GM12878 (cell line): ENCODE measurements around the gene DIAPH1. TPM values are rescaled to one million over a fixed set of nuclear protein-coding genes. Genes with fewer than 3 reads are reported as not detected.

ENCODE experiments used
- ATF7 ChIP-seq: fragments of 450-650 bp; IDR thresholded peaks from 2 replicates; pipeline ENCODE4 v1.6.1; 2016; ENCODE audit warnings: low read depth, mild to moderate bottlenecking
- ESRRA ChIP-seq: IDR thresholded peaks from 2 replicates; pipeline ENCODE4 v1.6.1; 2012; ENCODE audit warnings: mild to moderate bottlenecking, low read length, improper control_type of control experiment
- MLLT1 ChIP-seq: fragments of 450-650 bp; IDR thresholded peaks from 2 replicates; pipeline ENCODE4 v1.6.1; 2016; ENCODE audit warnings: mild to moderate bottlenecking
- POU2F2 ChIP-seq: IDR thresholded peaks from 3 replicates; pipeline ENCODE4 v1.6.1; 2011; ENCODE audit warnings: low read depth, mild to moderate bottlenecking, low read length, borderline replicate concordance
- RAD21 ChIP-seq: IDR thresholded peaks from 2 replicates; pipeline ENCODE4 v1.6.1; 2011; ENCODE audit warnings: mild to moderate bottlenecking, low read depth, low read length, moderate library complexity; ENCODE audit not compliant: insufficient read depth
- RAD51 ChIP-seq: fragments of 450-650 bp; IDR thresholded peaks from 2 replicates; pipeline ENCODE4 v1.6.1; 2016; ENCODE audit warnings: moderate library complexity, mild to moderate bottlenecking, inconsistent platforms
- ZBTB33 ChIP-seq: fragments of 450-650 bp; IDR thresholded peaks from 2 replicates; pipeline ENCODE4 v1.6.1; 2017; ENCODE audit warnings: mild to moderate bottlenecking
- ZNF274 ChIP-seq: IDR thresholded peaks from one replicate; pipeline ENCODE4 v1.8.0; 2011; ENCODE audit not compliant: insufficient read length, insufficient read depth
- ZNF622 ChIP-seq: fragments of 450-650 bp; IDR thresholded peaks from 2 replicates; pipeline ENCODE4 v1.6.1; 2017; ENCODE audit warnings: mild to moderate bottlenecking, inconsistent platforms
- polyA plus RNA-seq, 11 experiments: library from polyadenylated mRNA; depleted of rRNA in 4 of 11; unstranded in 6 of 11; stranded (reverse) in 5 of 11; fragments of >200 nt; fragmentation: Nextera tagmentation in 4 of 11; fragmentation: Illumina TruSeq in 1 of 11; extraction: Ambion mirVana in 4 of 11; extraction: Trizol in 1 of 11; gene quantifications; 1 replicate in 1 of 11; 2 replicates in 10 of 11; pipeline versions ENCODE4 v1.2.1 to v1.2.3, GENCODE V29; 2011 to 2016; ENCODE audit warnings: inconsistent platforms in 2 of 11, missing spikeins in 2 of 11, low read depth in 1 of 11
- total RNA-seq, 4 experiments: library from RNA; depleted of rRNA in 3 of 4; stranded (reverse); fragments of >200 nt in 3 of 4; fragmentation: Illumina TruSeq in 1 of 4; extraction: Trizol in 1 of 4; gene quantifications; 2 replicates each; pipeline versions ENCODE4 v1.2.1 to v1.2.3, GENCODE V29; 2013 to 2021
- TF ChIP-seq, protein P1 (sequence below): fragments of 450-650 bp; IDR thresholded peaks from 2 replicates; pipeline ENCODE4 v1.6.1; 2017; ENCODE audit warnings: borderline replicate concordance

Gene DIAPH1
- total and polyA plus RNA-seq, 10 of the 15 experiments (the other 5 are each of a cell fraction or from before 2014, with no cell fraction given), result 37.8 to 168 (median 59.0) TPM

GRCh38 chr5:141605523-141606277 is 13.1 kb downstream of the DIAPH1 start (continued):
- no peak for TF ChIP-seq ZBTB33
- TF ChIP-seq RAD51, result 0 out of 2 replicates have a peak, but pooled peaks have one; percentile 10
- no peak for TF ChIP-seq ZNF622
- peak; percentile 87 for TF ChIP-seq MLLT1
- 0 out of 2 replicates have a peak, but pooled peaks have one; percentile 7 for TF ChIP-seq RAD21
- TF ChIP-seq, protein P1, sequence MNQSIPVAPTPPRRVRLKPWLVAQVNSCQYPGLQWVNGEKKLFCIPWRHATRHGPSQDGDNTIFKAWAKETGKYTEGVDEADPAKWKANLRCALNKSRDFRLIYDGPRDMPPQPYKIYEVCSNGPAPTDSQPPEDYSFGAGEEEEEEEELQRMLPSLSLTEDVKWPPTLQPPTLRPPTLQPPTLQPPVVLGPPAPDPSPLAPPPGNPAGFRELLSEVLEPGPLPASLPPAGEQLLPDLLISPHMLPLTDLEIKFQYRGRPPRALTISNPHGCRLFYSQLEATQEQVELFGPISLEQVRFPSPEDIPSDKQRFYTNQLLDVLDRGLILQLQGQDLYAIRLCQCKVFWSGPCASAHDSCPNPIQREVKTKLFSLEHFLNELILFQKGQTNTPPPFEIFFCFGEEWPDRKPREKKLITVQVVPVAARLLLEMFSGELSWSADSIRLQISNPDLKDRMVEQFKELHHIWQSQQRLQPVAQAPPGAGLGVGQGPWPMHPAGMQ, result no peak
- TF ChIP-seq POU2F2, result no peak; the same call in 2 of the 3 replicates
- no peak for TF ChIP-seq ZNF274
- TF ChIP-seq ATF7, result peak; percentile 95
- no peak for TF ChIP-seq ESRRA
